HG03354 (cell line): ENCODE measurements around the gene ZNF484.
A peak's percentile ranks its signal among the peaks of the same experiment; 100 is the strongest.
"Not testable (repeated sequence)": the region's sequence is repeated elsewhere in the genome, so short reads cannot be mapped to it uniquely, and the experiment has no call there.

ENCODE experiments used
- ATAC-seq: cut with Tn5 transposase; IDR thresholded peaks from one replicate; pipeline ENCODE4 v1.9.1; 2021; ENCODE audit warnings: mild to moderate bottlenecking; ENCODE audit not compliant: unreplicated experiment, poor library complexity, severe bottlenecking

The ZNF484 gene

GRCh38 chr9:92877531-92878430, at the start of gene ZNF484:
Gene ZNF484, minus strand, starts transcription at chr9:92878038. Its CDS starts 3,009 bp downstream, at chr9:92875029.
- ATAC-seq = peak; percentile 98

- ATAC-seq = no peak
Observed at GRCh38 chr9:92920437-92920836, 42.6 kb upstream of the ZNF484 start.

GRCh38 chr9:92917176-92917800, 39.5 kb upstream of the ZNF484 start:
- no peak for ATAC-seq

GRCh38 chr9:92911511-92912475, 34.0 kb upstream of the ZNF484 start:
- ATAC-seq = no peak

GRCh38 chr9:92905137-92905536, 27.3 kb upstream of the ZNF484 start:
- ATAC-seq = not testable (repeated sequence)

GRCh38 chr9:92897323-92897722, 19.5 kb upstream of the ZNF484 start:
- no peak for ATAC-seq

GRCh38 chr9:92895812-92896436, 18.1 kb upstream of the ZNF484 start:
- no peak for ATAC-seq

- no peak for ATAC-seq
Observed at GRCh38 chr9:92894711-92895362, 17.0 kb upstream of the ZNF484 start.

- not testable (repeated sequence) for ATAC-seq
Observed at GRCh38 chr9:92893916-92894610, 16.2 kb upstream of the ZNF484 start.

- not testable (repeated sequence) for ATAC-seq
Observed at GRCh38 chr9:92892276-92892675, 14.4 kb upstream of the ZNF484 start.

GRCh38 chr9:92890761-92891160, 12.9 kb upstream of the ZNF484 start:
- no peak for ATAC-seq

GRCh38 chr9:92887880-92888338, 10.1 kb upstream of the ZNF484 start:
- no peak for ATAC-seq

- ATAC-seq = not testable (repeated sequence)
Observed at GRCh38 chr9:92886846-92887610, 9.2 kb upstream of the ZNF484 start.

- ATAC-seq = not testable (repeated sequence)
Observed at GRCh38 chr9:92883666-92884405, 6.0 kb upstream of the ZNF484 start.

- ATAC-seq = no peak
Observed at GRCh38 chr9:92882276-92882675, 4.4 kb upstream of the ZNF484 start.

GRCh38 chr9:92875373-92875772, 2.5 kb downstream of the ZNF484 start:
- ATAC-seq = no peak

GRCh38 chr9:92870289-92870688, 7.5 kb downstream of the ZNF484 start:
- ATAC-seq = no peak
